GM23248 (cell line): ENCODE data around the gene AMZ2.

Source experiments
- EZH2 ChIP-seq: fragments of 200-600 bp; sonication (generic); IDR thresholded peaks from 2 replicates; pipeline ENCODE4 v1.6.1; 2018; ENCODE audit warnings: antibody characterized with exemption, mild to moderate bottlenecking; ENCODE audit not compliant: insufficient read depth, poor library complexity, severe bottlenecking
- EZH2phosphoT487 ChIP-seq: fragments of 200-600 bp; sonication (generic); IDR thresholded peaks from 2 replicates; pipeline ENCODE4 v1.6.1; 2018; ENCODE audit warnings: antibody characterized with exemption, moderate library complexity, mild to moderate bottlenecking, low read depth; ENCODE audit not compliant: insufficient read depth

DNA sequence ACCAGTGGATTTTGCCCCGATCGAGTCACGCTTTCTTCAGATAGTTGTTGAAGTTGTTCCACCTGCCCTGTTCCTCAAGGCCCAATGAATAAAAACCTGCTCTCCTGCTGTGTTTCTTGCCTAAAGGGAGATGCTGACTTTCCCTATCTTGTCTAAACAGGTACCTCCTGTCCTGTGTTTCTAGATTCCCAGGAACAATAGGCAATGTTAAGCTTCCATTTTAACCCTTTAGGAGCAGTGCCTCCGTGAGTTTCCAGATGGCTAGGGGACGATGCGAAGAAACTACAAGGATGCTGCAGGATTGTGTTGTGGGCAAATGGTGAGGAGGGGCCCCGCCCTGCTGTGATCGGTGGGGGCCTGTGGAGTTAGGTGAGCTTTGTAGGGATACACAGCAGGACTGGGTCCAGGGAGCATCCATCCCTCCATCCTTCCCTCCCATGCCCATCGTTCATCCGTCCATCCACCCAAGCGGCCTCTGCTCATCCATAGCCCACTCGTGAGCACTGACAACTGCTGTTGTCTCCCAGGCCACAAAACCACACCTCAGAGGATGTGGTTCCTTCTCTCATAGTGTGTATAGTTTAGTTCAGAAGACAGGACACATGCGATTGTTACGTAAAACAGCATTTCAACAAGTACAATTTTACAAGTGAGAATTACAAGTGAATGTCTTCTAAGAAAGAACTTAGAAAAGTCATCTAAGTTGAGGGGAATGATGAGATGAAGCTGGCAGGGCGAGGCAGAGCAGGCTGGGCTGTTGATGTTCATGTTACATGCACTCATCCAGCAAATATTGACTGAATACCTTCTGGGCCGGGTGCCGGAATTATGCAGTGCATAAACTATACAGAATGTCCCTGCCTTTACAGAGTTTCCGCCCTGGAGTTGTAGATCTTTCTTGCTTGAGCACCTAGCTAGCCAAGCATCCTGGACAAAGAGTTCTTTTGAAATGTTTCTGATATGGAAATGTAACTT, 48.7 kb downstream of the AMZ2 start:
- TF ChIP-seq EZH2phosphoT487 = no peak
- no peak for TF ChIP-seq EZH2
